NT2/D1 (cell line): ENCODE results near the gene ITGB4.

Source experiments
- SUZ12 ChIP-seq: IDR thresholded peaks from 2 replicates; pipeline ENCODE4 v1.6.1; 2011; ENCODE audit not compliant: insufficient read length, insufficient read depth; ENCODE audit errors: extremely low read depth
- YY1 ChIP-seq: IDR thresholded peaks from 2 replicates; pipeline ENCODE4 v1.6.1; 2011; ENCODE audit not compliant: insufficient read length, insufficient read depth
- ZNF274 ChIP-seq: IDR thresholded peaks from 2 replicates; pipeline ENCODE4 v1.6.1; 2011; ENCODE audit warnings: mild to moderate bottlenecking, low read depth, low read length

GRCh38 chr17:75793460-75793859 lies 72.2 kb downstream of the ITGB4 start:
- TF ChIP-seq YY1 (no peak), ZNF274 (no peak), SUZ12 (no peak)
